Neural cell (in vitro differentiated cells): ENCODE data around the gene FOCAD.

Source experiments
- CTCF ChIP-seq: fragments of 450-650 bp; IDR thresholded peaks from 2 replicates; pipeline ENCODE4 v1.5.1; 2014; ENCODE audit warnings: antibody characterized with exemption, mild to moderate bottlenecking, moderate library complexity; ENCODE audit not compliant: poor library complexity, severe bottlenecking
- EZH2 ChIP-seq: fragments of 200-600, 300-800 bp; shearing (Covaris generic), sonication (generic); IDR thresholded peaks from 2 replicates; pipeline ENCODE4 v1.6.1; 2014; ENCODE audit warnings: antibody characterized with exemption, low read length, borderline replicate concordance, mild to moderate bottlenecking; ENCODE audit not compliant: insufficient read depth, poor library complexity, severe bottlenecking
- MXI1 ChIP-seq: fragments of 450-650 bp; conservative IDR thresholded peaks from 2 replicates; pipeline ENCODE4 v1.6.1; 2014; ENCODE audit warnings: antibody characterized with exemption, mild to moderate bottlenecking; ENCODE audit not compliant: poor library complexity, severe bottlenecking
- RAD21 ChIP-seq: fragments of 450-650 bp; conservative IDR thresholded peaks from 2 replicates; pipeline ENCODE4 v1.6.1; 2014; ENCODE audit warnings: antibody characterized with exemption, mild to moderate bottlenecking, moderate library complexity
- SMC3 ChIP-seq: fragments of 450-650 bp; conservative IDR thresholded peaks from 2 replicates; pipeline ENCODE4 v1.6.1; 2014; ENCODE audit warnings: antibody characterized with exemption, mild to moderate bottlenecking, moderate library complexity; ENCODE audit not compliant: poor library complexity

- TF ChIP-seq CTCF, result no peak
- TF ChIP-seq EZH2, result no peak
- TF ChIP-seq SMC3, result no peak
- no peak for TF ChIP-seq MXI1
- no peak for TF ChIP-seq RAD21
Measured at GRCh38 chr9:20702570-20702969, 18.5 kb downstream of the FOCAD start.
